ENCODE data around the gene PIK3R1. TPM values are rescaled to one million over a fixed set of nuclear protein-coding genes. Genes with fewer than 3 reads are reported as not detected.

The PIK3R1 gene
- total RNA-seq, 2 donors from 2014 or later, result 32.4 to 58.7 TPM

DNA sequence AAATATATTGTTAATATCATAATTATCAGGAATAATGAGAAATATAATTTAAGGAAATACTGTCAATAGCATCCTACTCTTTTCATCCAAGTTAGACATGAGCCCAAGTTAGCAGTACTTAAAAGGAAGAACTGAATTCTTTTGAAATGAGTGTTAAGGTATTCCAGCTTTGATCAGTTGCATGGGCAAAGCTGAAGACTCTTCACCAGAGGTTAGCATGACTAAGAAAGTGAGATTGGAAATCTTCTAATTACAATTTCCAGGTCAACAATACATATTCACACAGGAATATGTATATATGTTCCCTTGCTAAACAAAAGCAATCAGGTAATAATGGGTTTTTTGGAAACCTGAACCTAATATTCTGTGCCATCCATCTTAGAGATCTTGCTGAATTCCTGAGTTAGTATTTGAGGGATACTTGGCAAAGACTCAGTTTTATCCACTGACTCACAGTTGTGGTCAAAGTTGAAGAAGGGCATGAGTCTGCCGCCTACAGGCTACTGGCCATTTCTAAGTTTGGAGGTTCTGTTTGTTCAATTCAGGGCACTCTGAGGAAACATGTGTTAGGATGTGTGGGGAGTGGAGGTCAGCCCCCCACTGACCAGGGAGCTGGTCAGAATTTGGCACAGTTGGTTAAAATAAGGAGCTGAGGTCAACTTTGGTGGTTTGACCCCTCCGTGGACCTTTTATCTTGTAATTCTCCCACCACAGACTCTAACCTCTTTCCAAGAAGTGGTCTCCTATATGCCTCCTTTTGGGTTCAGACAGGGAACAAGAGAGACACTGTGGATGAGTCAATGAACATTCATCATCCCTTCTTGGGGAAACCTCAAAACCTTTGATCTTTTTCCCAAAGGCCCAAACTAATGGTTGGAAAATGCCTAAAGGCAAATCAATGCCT, 118.3 kb downstream of the PIK3R1 start:
- no peak for TF ChIP-seq POLR2A (IDR thresholded peaks at IDR 0.05)
- TF ChIP-seq, protein P1, sequence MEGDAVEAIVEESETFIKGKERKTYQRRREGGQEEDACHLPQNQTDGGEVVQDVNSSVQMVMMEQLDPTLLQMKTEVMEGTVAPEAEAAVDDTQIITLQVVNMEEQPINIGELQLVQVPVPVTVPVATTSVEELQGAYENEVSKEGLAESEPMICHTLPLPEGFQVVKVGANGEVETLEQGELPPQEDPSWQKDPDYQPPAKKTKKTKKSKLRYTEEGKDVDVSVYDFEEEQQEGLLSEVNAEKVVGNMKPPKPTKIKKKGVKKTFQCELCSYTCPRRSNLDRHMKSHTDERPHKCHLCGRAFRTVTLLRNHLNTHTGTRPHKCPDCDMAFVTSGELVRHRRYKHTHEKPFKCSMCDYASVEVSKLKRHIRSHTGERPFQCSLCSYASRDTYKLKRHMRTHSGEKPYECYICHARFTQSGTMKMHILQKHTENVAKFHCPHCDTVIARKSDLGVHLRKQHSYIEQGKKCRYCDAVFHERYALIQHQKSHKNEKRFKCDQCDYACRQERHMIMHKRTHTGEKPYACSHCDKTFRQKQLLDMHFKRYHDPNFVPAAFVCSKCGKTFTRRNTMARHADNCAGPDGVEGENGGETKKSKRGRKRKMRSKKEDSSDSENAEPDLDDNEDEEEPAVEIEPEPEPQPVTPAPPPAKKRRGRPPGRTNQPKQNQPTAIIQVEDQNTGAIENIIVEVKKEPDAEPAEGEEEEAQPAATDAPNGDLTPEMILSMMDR (IDR thresholded peaks at IDR 0.05), result no peak
- H3K9me3 ChIP-seq, result no peaks in the 10 kb centered on the region
- H3K36me3 ChIP-seq (replicated peaks in 1 of 2; ENCODE audit: insufficient read depth in 1 of 2, low read depth in 2 of 2), result no peaks in the 10 kb centered on the region
- H3K27me3 ChIP-seq, result no peaks in the 10 kb centered on the region
- DNase-seq (no peak), ATAC-seq (no peak)
- no peak overlapping the region for H3K27ac ChIP-seq
- WGBS, 2 donors, result 83 to 94% methylated on average over 2 of the region's 2 CpGs
- peaks cover 11% of the 10 kb centered on the region for H3K4me1 ChIP-seq
- no peak overlapping the region for H3K4me3 ChIP-seq
- intact Hi-C loops (cut with DNase I), result no loop called here

DNA sequence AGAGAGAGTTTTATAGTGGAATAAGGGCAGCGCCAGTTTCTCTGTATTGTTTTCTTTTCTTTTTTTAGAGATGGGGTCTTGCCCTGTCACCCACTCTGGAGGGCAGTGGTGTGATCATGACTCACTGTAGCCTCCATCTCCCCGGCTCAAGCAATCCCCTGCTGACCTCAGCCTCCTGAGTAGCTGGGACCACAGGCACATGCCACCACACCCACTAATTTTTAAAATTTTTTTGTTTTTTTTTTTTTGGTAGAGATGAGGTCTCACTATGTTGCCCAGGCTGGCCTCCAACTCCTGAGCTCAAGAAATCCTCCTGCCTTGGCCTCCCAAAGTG, 119.0 kb downstream of the PIK3R1 start:
- Histone ChIP-seq H3K4me1 (peaks cover 11% of the 10 kb centered on the region), H3K27me3 (no peaks in the 10 kb centered on the region), H3K4me3 (no peak overlapping the region), H3K27ac (no peak overlapping the region), H3K9me3 (no peaks in the 10 kb centered on the region), H3K36me3 (replicated peaks in 1 of 2; ENCODE audit: insufficient read depth in 1 of 2, low read depth in 2 of 2) (no peaks in the 10 kb centered on the region)
- no peak for ATAC-seq
- intact Hi-C loops (cut with DNase I), result no loop called here
- no peak for DNase-seq
- TF ChIP-seq POLR2A (IDR thresholded peaks at IDR 0.05), result no peak
- TF ChIP-seq, protein P1 (IDR thresholded peaks at IDR 0.05), result no peak
- WGBS, 2 donors, result 93 to 94% methylated on average over 2 of the region's 2 CpGs

DNA sequence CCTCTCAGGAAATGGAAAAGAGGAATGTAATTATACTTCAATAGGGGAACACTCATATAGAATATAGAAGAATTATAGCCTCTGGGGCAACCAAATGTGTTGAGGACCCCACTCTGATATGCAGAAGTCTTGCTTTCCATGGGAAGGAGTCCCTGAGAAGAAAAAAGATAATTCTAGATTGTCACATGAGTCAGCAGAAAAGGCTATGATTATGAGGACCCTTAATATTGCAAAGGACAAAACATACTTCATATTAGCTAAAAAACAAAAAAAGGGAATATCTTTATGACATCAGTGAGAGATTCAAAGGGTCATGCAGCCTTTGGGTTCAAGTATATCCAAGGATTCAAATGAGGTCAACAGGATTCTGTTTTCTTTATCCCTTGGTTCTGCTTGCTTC, 119.5 kb downstream of the PIK3R1 start:
- no peak for DNase-seq
- no peaks in the 10 kb centered on the region for H3K36me3 ChIP-seq (replicated peaks in 1 of 2; ENCODE audit: insufficient read depth in 1 of 2, low read depth in 2 of 2)
- no peak for ATAC-seq
- H3K9me3 ChIP-seq, result no peaks in the 10 kb centered on the region
- no peak for TF ChIP-seq POLR2A (IDR thresholded peaks at IDR 0.05)
- TF ChIP-seq, protein P1 (IDR thresholded peaks at IDR 0.05), result no peak
- H3K27ac ChIP-seq, result no peak overlapping the region
- intact Hi-C loops (cut with DNase I), result no loop called here
- no peaks in the 10 kb centered on the region for H3K27me3 ChIP-seq
- H3K4me1 ChIP-seq, result peaks cover 11% of the 10 kb centered on the region
- no peak overlapping the region for H3K4me3 ChIP-seq

DNA sequence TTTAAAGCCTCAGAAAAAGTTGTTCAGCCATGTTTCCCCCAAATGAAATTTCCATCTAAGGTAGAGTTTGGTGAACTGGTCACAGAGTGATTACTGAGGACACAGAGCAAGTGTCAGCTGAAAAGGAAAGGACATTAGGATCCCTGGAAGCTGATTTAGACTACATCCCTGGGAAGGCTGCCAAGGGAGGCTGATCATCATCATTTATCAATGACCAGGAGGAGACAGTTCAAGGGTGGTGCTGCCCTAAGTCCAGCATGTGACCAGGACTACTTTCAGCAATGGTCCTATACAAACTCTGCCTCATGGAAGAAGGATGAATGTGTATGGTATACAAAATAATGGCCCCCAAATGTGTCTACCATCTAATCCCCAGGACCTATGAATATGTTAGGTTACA, 120.6 kb downstream of the PIK3R1 start:
- H3K27ac ChIP-seq, result no peak overlapping the region
- DNase-seq (peak in 2 of 4 donors; percentile 18 to 30), ATAC-seq (no peak)
- peaks cover 10% of the 10 kb centered on the region for H3K4me1 ChIP-seq
- no peak for TF ChIP-seq POLR2A (IDR thresholded peaks at IDR 0.05)
- TF ChIP-seq, protein P1 (IDR thresholded peaks at IDR 0.05), result no peak
- no peaks in the 10 kb centered on the region for H3K36me3 ChIP-seq (replicated peaks in 1 of 2; ENCODE audit: insufficient read depth in 1 of 2, low read depth in 2 of 2)
- H3K4me3 ChIP-seq, result no peak overlapping the region
- H3K27me3 ChIP-seq, result no peaks in the 10 kb centered on the region
- intact Hi-C loops (cut with DNase I), result no loop called here
- H3K9me3 ChIP-seq, result no peaks in the 10 kb centered on the region

DNA sequence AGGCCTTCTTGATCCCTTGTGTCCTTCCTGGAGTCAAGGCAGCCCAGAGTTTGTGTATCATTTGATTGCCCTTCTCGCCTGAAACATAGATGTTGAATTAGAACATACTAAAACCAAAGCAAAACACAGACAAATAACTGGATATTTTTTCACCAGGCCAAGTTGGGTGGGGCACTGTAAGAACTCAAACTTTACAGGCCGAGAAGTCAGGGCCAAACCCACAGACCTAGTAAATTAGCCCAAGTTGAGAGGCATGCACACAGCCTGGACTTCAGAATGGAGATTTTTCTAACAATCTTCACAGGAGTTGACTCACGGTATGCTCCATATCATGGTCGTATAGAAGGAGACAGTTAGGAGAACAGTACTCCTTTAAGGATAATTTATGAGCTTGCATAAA, 121.7 kb downstream of the PIK3R1 start:
- DNase-seq (no peak), ATAC-seq (no peak)
- Histone ChIP-seq H3K27ac (no peak overlapping the region), H3K27me3 (no peaks in the 10 kb centered on the region), H3K4me1 (no peaks in the 10 kb centered on the region), H3K9me3 (no peaks in the 10 kb centered on the region), H3K4me3 (no peak overlapping the region), H3K36me3 (replicated peaks in 1 of 2; ENCODE audit: insufficient read depth in 1 of 2, low read depth in 2 of 2) (no peaks in the 10 kb centered on the region)
- intact Hi-C loops (cut with DNase I), result no loop called here
- TF ChIP-seq POLR2A (IDR thresholded peaks at IDR 0.05), result no peak
- TF ChIP-seq, protein P1 (IDR thresholded peaks at IDR 0.05), result no peak
- whole genome bisulfite sequencing, 2 donors, result 92 to 93% methylated on average over 4 of the region's 4 CpGs

Data from body of pancreas (tissue), 4 donors.